GM23338 (cell line): Measurements from ENCODE around the gene GIPC2. TPM values are rescaled to one million over a fixed set of nuclear protein-coding genes. Genes with fewer than 3 reads are reported as not detected.

Experiments
- ATAC-seq: fragments of 200-7000 bp; cut with Tn5 transposase; 3 replicates; pipeline ENCODE4 v1.9.1; 2020
- DNase-seq: peaks from one replicate; pipeline ENCODE4 v3.0.0-alpha.2; 2015; ENCODE audit warnings: low spot score
- H2AFZ ChIP-seq: fragments of 200-600 bp; sonication (generic); 2 replicates; pipeline ENCODE4 v1.8.0; 2016; ENCODE audit warnings: antibody characterized with exemption, mild to moderate bottlenecking, moderate library complexity
- H3F3A ChIP-seq: fragments of 200-600 bp; sonication (generic); replicated peaks from 2 replicates; pipeline ENCODE4 v1.8.0; 2017; ENCODE audit warnings: antibody characterized with exemption, mixed run types, low read depth
- H3K27ac ChIP-seq: fragments of 200-600 bp; sonication (generic); 2 replicates; pipeline ENCODE4 v1.6.1; 2016; ENCODE audit warnings: low read depth
- H3K27me3 ChIP-seq: fragments of 200-600 bp; sonication (generic); 2 replicates; pipeline ENCODE4 v1.8.0; 2016; ENCODE audit warnings: mild to moderate bottlenecking, mixed run types, moderate library complexity; ENCODE audit not compliant: insufficient read depth
- H3K36me3 ChIP-seq: fragments of 200-600 bp; sonication (generic); 2 replicates; pipeline ENCODE4 v1.8.0; 2016; ENCODE audit warnings: mild to moderate bottlenecking; ENCODE audit not compliant: insufficient read depth
- H3K4me1 ChIP-seq: fragments of 200-600 bp; sonication (generic); 2 replicates; pipeline ENCODE4 v1.8.0; 2016; ENCODE audit warnings: mild to moderate bottlenecking, moderate library complexity; ENCODE audit not compliant: insufficient read depth
- H3K4me2 ChIP-seq: fragments of 200-600 bp; sonication (generic); 2 replicates; pipeline ENCODE4 v1.7.1; 2017; ENCODE audit warnings: mixed run types
- H3K4me3 ChIP-seq: fragments of 200-600 bp; sonication (generic); 2 replicates; pipeline ENCODE4 v1.6.1; 2016; ENCODE audit warnings: mixed run types
- H3K79me2 ChIP-seq: fragments of 200-600 bp; sonication (generic); replicated peaks from 2 replicates; pipeline ENCODE4 v1.8.0; 2017; ENCODE audit warnings: mild to moderate bottlenecking; ENCODE audit not compliant: insufficient read depth
- H3K9me2 ChIP-seq: fragments of 200-600 bp; sonication (generic); 2 replicates; pipeline ENCODE4 v1.8.0; 2017; ENCODE audit not compliant: insufficient read depth
- H4K20me1 ChIP-seq: fragments of 200-600 bp; sonication (generic); replicated peaks from 2 replicates; pipeline ENCODE4 v1.8.0; 2017; ENCODE audit warnings: mild to moderate bottlenecking; ENCODE audit not compliant: insufficient read depth
- H3K27ac Mint-ChIP-seq: 2 replicates; pipeline ENCODE4 v1.8.0; 2020; ENCODE audit warnings: inconsistent platforms, mild to moderate bottlenecking, moderate library complexity, mixed read lengths
- H3K27me3 Mint-ChIP-seq: 3 replicates; pipeline ENCODE4 v1.8.0; 2022; ENCODE audit warnings: low read depth, mild to moderate bottlenecking, moderate library complexity, mixed read lengths, inconsistent platforms; ENCODE audit not compliant: insufficient read depth, poor library complexity
- H3K36me3 Mint-ChIP-seq: 3 replicates; pipeline ENCODE4 v1.8.0; 2021; ENCODE audit warnings: low read depth, mild to moderate bottlenecking, inconsistent platforms, moderate library complexity, mixed read lengths
- H3K4me1 Mint-ChIP-seq: 3 replicates; pipeline ENCODE4 v1.8.0; 2020; ENCODE audit warnings: mild to moderate bottlenecking, inconsistent platforms, mixed read lengths
- H3K4me3 Mint-ChIP-seq: 3 replicates; pipeline ENCODE4 v1.8.0; 2021; ENCODE audit warnings: moderate library complexity, mild to moderate bottlenecking, inconsistent platforms, mixed read lengths
- H3K9me3 Mint-ChIP-seq: 3 replicates; pipeline ENCODE4 v1.8.0; 2020; ENCODE audit warnings: moderate library complexity, mild to moderate bottlenecking, inconsistent platforms, mixed read lengths
- JUNB ChIP-seq: IDR thresholded peaks from one replicate; pipeline ENCODE4 v1.6.1; 2016; ENCODE audit warnings: antibody characterized with exemption; ENCODE audit not compliant: unreplicated experiment
- POLR2AphosphoS5 ChIP-seq: IDR thresholded peaks from 2 replicates; pipeline ENCODE4 v1.6.1; 2016; ENCODE audit warnings: antibody characterized with exemption, low read depth
- STAT1 ChIP-seq: IDR thresholded peaks from one replicate; pipeline ENCODE4 v1.6.1; 2016; ENCODE audit warnings: antibody characterized with exemption; ENCODE audit not compliant: unreplicated experiment
- polyA plus RNA-seq: library from polyadenylated mRNA; unstranded; fragments of >200 nt; fragmentation: Nextera tagmentation; extraction: Ambion mirVana; gene quantifications from 2 replicates; pipeline ENCODE4 v1.2.1, GENCODE V29; 2016
- total RNA-seq: library from RNA; depleted of rRNA; stranded (reverse); fragments of >200 nt; shearing (Covaris generic); gene quantifications from 2 replicates; pipeline ENCODE4 v1.2.3, GENCODE V29; 2014
- TF ChIP-seq, protein P1 (sequence below): IDR thresholded peaks from one replicate; pipeline ENCODE4 v1.6.1; 2018; ENCODE audit warnings: antibody characterized with exemption; ENCODE audit not compliant: unreplicated experiment
- TF ChIP-seq, protein P2 (sequence below): fragments of 250-450 bp; sonication (Bioruptor Pico); IDR thresholded peaks from 2 replicates; pipeline ENCODE4 v1.5.0; 2020; ENCODE audit warnings: mild to moderate bottlenecking, moderate library complexity

The GIPC2 gene
- total and polyA plus RNA-seq, 2 experiments from 2014 or later, result 1.2 to 1.5 TPM

DNA sequence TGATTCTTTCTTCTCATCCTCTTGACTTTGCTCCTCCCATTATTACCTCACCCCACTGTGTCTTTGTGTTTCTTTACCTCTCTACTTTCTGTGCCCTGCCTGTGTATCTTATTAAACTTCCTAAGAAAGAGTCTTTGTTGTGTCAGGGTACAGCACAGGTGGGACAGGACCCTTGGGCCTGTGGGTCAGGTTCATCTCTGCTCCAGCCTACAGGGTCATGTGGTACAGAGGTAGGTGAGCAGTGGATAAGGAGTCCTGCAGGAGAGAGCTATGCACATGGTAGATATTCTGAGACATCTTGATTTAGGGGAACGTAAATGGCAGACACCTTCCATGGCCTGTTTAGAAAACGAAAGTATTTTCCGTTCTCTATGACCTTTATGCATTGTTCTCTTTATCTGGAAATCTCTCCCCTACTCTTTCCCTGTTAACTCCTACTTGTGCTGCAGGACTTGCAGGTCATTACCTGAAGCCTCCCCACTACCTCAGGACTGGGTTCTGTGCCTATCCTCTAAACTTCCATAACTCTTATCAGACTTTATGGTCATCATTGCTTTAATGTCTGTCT lies 9.9 kb downstream of the GIPC2 start:
- Histone ChIP-seq H3K79me2 (no peaks in the 10 kb centered on the region), H3F3A (no peaks in the 10 kb centered on the region), H4K20me1 (no peaks in the 10 kb centered on the region; the same call in 1 of the 2 replicates), H3K4me2 (no peak overlapping the region), H3K4me3 (no peak overlapping the region), H3K9me2 (0 out of 2 replicates have a peak, but pooled peaks cover 3% of the 10 kb centered on the region), H3K4me1 (peaks cover 4% of the 10 kb centered on the region; the same call in 1 of the 2 replicates), H3K36me3 (no peaks in the 10 kb centered on the region), H3K27ac (no peak overlapping the region), H2AFZ (no peak overlapping the region), H3K27me3 (no peaks in the 10 kb centered on the region)
- peaks cover 2% of the 10 kb centered on the region for H3K27me3 Mint-ChIP-seq
- H3K27ac Mint-ChIP-seq, result no peak overlapping the region
- no peak overlapping the region for H3K4me3 Mint-ChIP-seq
- DNase-seq (no peak), ATAC-seq (no peak)
- no peaks in the 10 kb centered on the region for H3K36me3 Mint-ChIP-seq
- no peaks in the 10 kb centered on the region for H3K4me1 Mint-ChIP-seq
- TF ChIP-seq, protein P1, sequence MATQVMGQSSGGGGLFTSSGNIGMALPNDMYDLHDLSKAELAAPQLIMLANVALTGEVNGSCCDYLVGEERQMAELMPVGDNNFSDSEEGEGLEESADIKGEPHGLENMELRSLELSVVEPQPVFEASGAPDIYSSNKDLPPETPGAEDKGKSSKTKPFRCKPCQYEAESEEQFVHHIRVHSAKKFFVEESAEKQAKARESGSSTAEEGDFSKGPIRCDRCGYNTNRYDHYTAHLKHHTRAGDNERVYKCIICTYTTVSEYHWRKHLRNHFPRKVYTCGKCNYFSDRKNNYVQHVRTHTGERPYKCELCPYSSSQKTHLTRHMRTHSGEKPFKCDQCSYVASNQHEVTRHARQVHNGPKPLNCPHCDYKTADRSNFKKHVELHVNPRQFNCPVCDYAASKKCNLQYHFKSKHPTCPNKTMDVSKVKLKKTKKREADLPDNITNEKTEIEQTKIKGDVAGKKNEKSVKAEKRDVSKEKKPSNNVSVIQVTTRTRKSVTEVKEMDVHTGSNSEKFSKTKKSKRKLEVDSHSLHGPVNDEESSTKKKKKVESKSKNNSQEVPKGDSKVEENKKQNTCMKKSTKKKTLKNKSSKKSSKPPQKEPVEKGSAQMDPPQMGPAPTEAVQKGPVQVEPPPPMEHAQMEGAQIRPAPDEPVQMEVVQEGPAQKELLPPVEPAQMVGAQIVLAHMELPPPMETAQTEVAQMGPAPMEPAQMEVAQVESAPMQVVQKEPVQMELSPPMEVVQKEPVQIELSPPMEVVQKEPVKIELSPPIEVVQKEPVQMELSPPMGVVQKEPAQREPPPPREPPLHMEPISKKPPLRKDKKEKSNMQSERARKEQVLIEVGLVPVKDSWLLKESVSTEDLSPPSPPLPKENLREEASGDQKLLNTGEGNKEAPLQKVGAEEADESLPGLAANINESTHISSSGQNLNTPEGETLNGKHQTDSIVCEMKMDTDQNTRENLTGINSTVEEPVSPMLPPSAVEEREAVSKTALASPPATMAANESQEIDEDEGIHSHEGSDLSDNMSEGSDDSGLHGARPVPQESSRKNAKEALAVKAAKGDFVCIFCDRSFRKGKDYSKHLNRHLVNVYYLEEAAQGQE, result no peak
- TF ChIP-seq JUNB (no peak), STAT1 (no peak), POLR2AphosphoS5 (no peak)
- TF ChIP-seq, protein P2, sequence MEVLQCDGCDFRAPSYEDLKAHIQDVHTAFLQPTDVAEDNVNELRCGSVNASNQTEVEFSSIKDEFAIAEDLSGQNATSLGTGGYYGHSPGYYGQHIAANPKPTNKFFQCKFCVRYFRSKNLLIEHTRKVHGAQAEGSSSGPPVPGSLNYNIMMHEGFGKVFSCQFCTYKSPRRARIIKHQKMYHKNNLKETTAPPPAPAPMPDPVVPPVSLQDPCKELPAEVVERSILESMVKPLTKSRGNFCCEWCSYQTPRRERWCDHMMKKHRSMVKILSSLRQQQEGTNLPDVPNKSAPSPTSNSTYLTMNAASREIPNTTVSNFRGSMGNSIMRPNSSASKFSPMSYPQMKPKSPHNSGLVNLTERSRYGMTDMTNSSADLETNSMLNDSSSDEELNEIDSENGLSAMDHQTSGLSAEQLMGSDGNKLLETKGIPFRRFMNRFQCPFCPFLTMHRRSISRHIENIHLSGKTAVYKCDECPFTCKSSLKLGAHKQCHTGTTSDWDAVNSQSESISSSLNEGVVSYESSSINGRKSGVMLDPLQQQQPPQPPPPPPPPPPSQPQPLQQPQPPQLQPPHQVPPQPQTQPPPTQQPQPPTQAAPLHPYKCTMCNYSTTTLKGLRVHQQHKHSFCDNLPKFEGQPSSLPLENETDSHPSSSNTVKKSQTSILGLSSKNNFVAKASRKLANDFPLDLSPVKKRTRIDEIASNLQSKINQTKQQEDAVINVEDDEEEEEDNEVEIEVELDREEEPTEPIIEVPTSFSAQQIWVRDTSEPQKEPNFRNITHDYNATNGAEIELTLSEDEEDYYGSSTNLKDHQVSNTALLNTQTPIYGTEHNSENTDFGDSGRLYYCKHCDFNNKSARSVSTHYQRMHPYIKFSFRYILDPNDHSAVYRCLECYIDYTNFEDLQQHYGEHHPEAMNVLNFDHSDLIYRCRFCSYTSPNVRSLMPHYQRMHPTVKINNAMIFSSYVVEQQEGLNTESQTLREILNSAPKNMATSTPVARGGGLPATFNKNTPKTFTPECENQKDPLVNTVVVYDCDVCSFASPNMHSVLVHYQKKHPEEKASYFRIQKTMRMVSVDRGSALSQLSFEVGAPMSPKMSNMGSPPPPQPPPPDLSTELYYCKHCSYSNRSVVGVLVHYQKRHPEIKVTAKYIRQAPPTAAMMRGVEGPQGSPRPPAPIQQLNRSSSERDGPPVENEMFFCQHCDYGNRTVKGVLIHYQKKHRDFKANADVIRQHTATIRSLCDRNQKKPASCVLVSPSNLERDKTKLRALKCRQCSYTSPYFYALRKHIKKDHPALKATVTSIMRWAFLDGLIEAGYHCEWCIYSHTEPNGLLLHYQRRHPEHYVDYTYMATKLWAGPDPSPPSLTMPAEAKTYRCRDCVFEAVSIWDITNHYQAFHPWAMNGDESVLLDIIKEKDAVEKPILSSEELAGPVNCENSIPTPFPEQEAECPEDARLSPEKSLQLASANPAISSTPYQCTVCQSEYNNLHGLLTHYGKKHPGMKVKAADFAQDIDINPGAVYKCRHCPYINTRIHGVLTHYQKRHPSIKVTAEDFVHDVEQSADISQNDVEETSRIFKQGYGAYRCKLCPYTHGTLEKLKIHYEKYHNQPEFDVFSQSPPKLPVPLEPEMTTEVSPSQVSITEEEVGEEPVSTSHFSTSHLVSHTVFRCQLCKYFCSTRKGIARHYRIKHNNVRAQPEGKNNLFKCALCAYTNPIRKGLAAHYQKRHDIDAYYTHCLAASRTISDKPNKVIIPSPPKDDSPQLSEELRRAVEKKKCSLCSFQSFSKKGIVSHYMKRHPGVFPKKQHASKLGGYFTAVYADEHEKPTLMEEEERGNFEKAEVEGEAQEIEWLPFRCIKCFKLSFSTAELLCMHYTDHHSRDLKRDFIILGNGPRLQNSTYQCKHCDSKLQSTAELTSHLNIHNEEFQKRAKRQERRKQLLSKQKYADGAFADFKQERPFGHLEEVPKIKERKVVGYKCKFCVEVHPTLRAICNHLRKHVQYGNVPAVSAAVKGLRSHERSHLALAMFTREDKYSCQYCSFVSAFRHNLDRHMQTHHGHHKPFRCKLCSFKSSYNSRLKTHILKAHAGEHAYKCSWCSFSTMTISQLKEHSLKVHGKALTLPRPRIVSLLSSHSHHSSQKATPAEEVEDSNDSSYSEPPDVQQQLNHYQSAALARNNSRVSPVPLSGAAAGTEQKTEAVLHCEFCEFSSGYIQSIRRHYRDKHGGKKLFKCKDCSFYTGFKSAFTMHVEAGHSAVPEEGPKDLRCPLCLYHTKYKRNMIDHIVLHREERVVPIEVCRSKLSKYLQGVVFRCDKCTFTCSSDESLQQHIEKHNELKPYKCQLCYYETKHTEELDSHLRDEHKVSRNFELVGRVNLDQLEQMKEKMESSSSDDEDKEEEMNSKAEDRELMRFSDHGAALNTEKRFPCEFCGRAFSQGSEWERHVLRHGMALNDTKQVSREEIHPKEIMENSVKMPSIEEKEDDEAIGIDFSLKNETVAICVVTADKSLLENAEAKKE (CRISPR knock-in tag), result no peak
- H3K9me3 Mint-ChIP-seq, result no peaks in the 10 kb centered on the region
